Hepatocyte (in vitro differentiated cells): ENCODE data around the gene MBOAT7.

ENCODE experiments used
- CTCF ChIP-seq: fragments of 200-600 bp; sonication (generic); IDR thresholded peaks from 2 replicates; pipeline ENCODE4 v1.5.1; 2016; ENCODE audit warnings: antibody characterized with exemption, mild to moderate bottlenecking; ENCODE audit not compliant: poor library complexity
- EZH2 ChIP-seq: fragments of 200-600 bp; sonication (generic); IDR thresholded peaks from 2 replicates; pipeline ENCODE4 v1.6.1; 2016; ENCODE audit warnings: antibody characterized with exemption, mild to moderate bottlenecking, borderline replicate concordance
- EZH2phosphoT487 ChIP-seq: fragments of 200-600 bp; sonication (generic); IDR thresholded peaks from one replicate; pipeline ENCODE4 v1.6.1; 2018; ENCODE audit warnings: antibody characterized with exemption, mild to moderate bottlenecking, low read depth, moderate library complexity; ENCODE audit not compliant: unreplicated experiment, severe bottlenecking

GRCh38 chr19:54158812-54159351, 30.5 kb downstream of the MBOAT7 start:
- TF ChIP-seq CTCF (no peak), EZH2phosphoT487 (no peak), EZH2 (no peak)
